OCI-LY3 (cell line): ENCODE measurements around the gene PKP1.

ENCODE experiments used
- EZH2phosphoT487 ChIP-seq: fragments of 200-600 bp; shearing (Covaris generic); IDR thresholded peaks from 2 replicates; pipeline ENCODE4 v1.6.1; 2018; ENCODE audit warnings: antibody characterized with exemption, mixed run types, low read depth
- TF ChIP-seq, protein P1 (sequence below): fragments of 200-600, 300-600 bp; sonication (generic); IDR thresholded peaks from 2 replicates; pipeline ENCODE4 v1.5.1; 2014; ENCODE audit warnings: antibody characterized with exemption, low read length, low read depth

- TF ChIP-seq, protein P1, sequence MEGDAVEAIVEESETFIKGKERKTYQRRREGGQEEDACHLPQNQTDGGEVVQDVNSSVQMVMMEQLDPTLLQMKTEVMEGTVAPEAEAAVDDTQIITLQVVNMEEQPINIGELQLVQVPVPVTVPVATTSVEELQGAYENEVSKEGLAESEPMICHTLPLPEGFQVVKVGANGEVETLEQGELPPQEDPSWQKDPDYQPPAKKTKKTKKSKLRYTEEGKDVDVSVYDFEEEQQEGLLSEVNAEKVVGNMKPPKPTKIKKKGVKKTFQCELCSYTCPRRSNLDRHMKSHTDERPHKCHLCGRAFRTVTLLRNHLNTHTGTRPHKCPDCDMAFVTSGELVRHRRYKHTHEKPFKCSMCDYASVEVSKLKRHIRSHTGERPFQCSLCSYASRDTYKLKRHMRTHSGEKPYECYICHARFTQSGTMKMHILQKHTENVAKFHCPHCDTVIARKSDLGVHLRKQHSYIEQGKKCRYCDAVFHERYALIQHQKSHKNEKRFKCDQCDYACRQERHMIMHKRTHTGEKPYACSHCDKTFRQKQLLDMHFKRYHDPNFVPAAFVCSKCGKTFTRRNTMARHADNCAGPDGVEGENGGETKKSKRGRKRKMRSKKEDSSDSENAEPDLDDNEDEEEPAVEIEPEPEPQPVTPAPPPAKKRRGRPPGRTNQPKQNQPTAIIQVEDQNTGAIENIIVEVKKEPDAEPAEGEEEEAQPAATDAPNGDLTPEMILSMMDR = no peak
- no peak for TF ChIP-seq EZH2phosphoT487
These were observed 58.1 kb downstream of the PKP1 start for GRCh38 chr1:201341377-201341776.
